Endothelial cell of umbilical vein (primary cell): Measurements from ENCODE around the gene PCARE. TPM values are rescaled to one million over a fixed set of nuclear protein-coding genes. Genes with fewer than 3 reads are reported as not detected.

Experiments
- BruUV-seq: library from RNA; stranded (reverse); fragments of 400-500 nt; replicated peaks from 2 replicates; lab custom pipeline; 2021; lab: Mats Ljungman, UMichigan
- CTCF ChIA-PET: fragments of 300-600, 350-600 bp; sonication (Branson Sonifier 250); formaldehyde crosslinking; loops from one replicate; lab custom pipeline; 2021; ENCODE audit warnings: antibody characterized with exemption, inconsistent platforms; lab: Charles Lee
- POLR2A ChIA-PET: fragments of 300-600, 350-600 bp; sonication (Branson Sonifier 250); formaldehyde crosslinking; loops from one replicate; lab custom pipeline; 2021; ENCODE audit warnings: antibody characterized with exemption, inconsistent platforms; lab: Charles Lee
- DNase-seq: peaks from one replicate; pipeline ENCODE4 v3.0.0-alpha.2; 2011; ENCODE audit warnings: low read depth, low spot score
- FAIRE-seq: peaks from 2 replicates; lab custom pipeline; 2011; peaks lifted over from hg19 to GRCh38; lab: Jason Lieb, UNC
- H2AFZ ChIP-seq: 2 replicates; pipeline ENCODE4 v1.6.0; 2012; ENCODE audit warnings: low read depth, low read length, control low read depth, inconsistent platforms
- H3K27ac ChIP-seq: 2 replicates; pipeline ENCODE4 v1.5.1; 2011; ENCODE audit warnings: low read depth, mild to moderate bottlenecking, control low read depth, low read length, moderate library complexity; ENCODE audit not compliant: insufficient read depth
- H3K27me3 ChIP-seq, 2 experiments: 2 replicates each; pipeline versions ENCODE4 v1.6.0 to v1.6.1; 2011; ENCODE audit warnings: low read length in 2 of 2, mixed read lengths in 1 of 2; ENCODE audit not compliant: control insufficient read depth in 2 of 2, insufficient read depth in 2 of 2
- H3K36me3 ChIP-seq, 2 experiments: 2 replicates in 1 of 2; 3 replicates in 1 of 2; pipeline ENCODE4 v1.5.1; 2011; ENCODE audit warnings: low read length in 2 of 2, mild to moderate bottlenecking in 1 of 2, moderate library complexity in 1 of 2; ENCODE audit not compliant: control insufficient read depth in 2 of 2, insufficient read depth in 2 of 2; ENCODE audit errors: extremely low read depth in 1 of 2
- H3K4me1 ChIP-seq: 3 replicates; pipeline ENCODE4 v1.5.1; 2011; ENCODE audit warnings: mild to moderate bottlenecking, low read length; ENCODE audit not compliant: control insufficient read depth, insufficient read depth; ENCODE audit errors: extremely low read depth
- H3K4me2 ChIP-seq: 2 replicates; pipeline ENCODE4 v1.6.1; 2011; ENCODE audit warnings: low read length, control low read depth, mixed read lengths; ENCODE audit not compliant: insufficient read depth
- H3K4me3 ChIP-seq, 3 experiments: fragments of 200-600 bp in 1 of 3; sonication (generic), shearing (Covaris generic) in 1 of 3; replicated peaks in 1 of 3; 2 replicates each; pipeline ENCODE4 v1.5.1; 2011 to 2016; ENCODE audit warnings: control low read depth in 3 of 3, low read length in 3 of 3, mild to moderate bottlenecking in 2 of 3, inconsistent platforms in 1 of 3, low read depth in 1 of 3, moderate library complexity in 1 of 3; ENCODE audit not compliant: insufficient read depth in 1 of 3
- H3K79me2 ChIP-seq: 2 replicates; pipeline ENCODE4 v1.6.0; 2012; ENCODE audit warnings: low read length, inconsistent platforms; ENCODE audit not compliant: control insufficient read depth, insufficient read depth
- H3K9ac ChIP-seq: replicated peaks from 2 replicates; pipeline ENCODE3; 2011; ENCODE audit warnings: low read length, control low read depth; ENCODE audit not compliant: insufficient read depth; ENCODE audit errors: extremely low read depth
- H3K9me1 ChIP-seq: replicated peaks from 3 replicates; pipeline ENCODE4 v1.6.0; 2011; ENCODE audit warnings: mild to moderate bottlenecking, low read length; ENCODE audit not compliant: control insufficient read depth, insufficient read depth; ENCODE audit errors: extremely low read depth
- H3K9me3 ChIP-seq: replicated peaks from 2 replicates; pipeline ENCODE4 v1.5.1; 2012; ENCODE audit warnings: low read length, inconsistent platforms; ENCODE audit not compliant: control insufficient read depth, insufficient read depth
- H4K20me1 ChIP-seq: replicated peaks from 2 replicates; pipeline ENCODE3; 2011; ENCODE audit warnings: mild to moderate bottlenecking, low read length; ENCODE audit not compliant: control insufficient read depth, insufficient read depth; ENCODE audit errors: extremely low read depth
- EZH2 ChIP-seq: IDR thresholded peaks from 2 replicates; pipeline ENCODE4 v1.6.1; 2012; ENCODE audit warnings: borderline replicate concordance, low read depth, mild to moderate bottlenecking, moderate library complexity, low read length, inconsistent platforms; ENCODE audit not compliant: severe bottlenecking
- FOS ChIP-seq: IDR thresholded peaks from 2 replicates; pipeline ENCODE4 v1.6.1; 2011; ENCODE audit warnings: mild to moderate bottlenecking, low read length, moderate library complexity, borderline replicate concordance; ENCODE audit not compliant: insufficient read depth
- GATA2 ChIP-seq: IDR thresholded peaks from 2 replicates; pipeline ENCODE4 v1.7.0; 2011; ENCODE audit warnings: low read depth, mild to moderate bottlenecking, moderate library complexity, mixed read lengths, low read length; ENCODE audit not compliant: insufficient read length, insufficient read depth
- JUN ChIP-seq: IDR thresholded peaks from 2 replicates; pipeline ENCODE4 v1.6.1; 2011; ENCODE audit warnings: borderline replicate concordance, low read depth; ENCODE audit not compliant: insufficient read length, insufficient read depth
- MYC ChIP-seq: IDR thresholded peaks from one replicate; pipeline ENCODE4 v1.6.1; 2011; ENCODE audit warnings: mild to moderate bottlenecking, low read depth, low read length
- POLR2A ChIP-seq: IDR thresholded peaks from 2 replicates; pipeline ENCODE4 v1.6.1; 2012; ENCODE audit warnings: low read depth, mild to moderate bottlenecking, control low read depth, low read length
- POLR2AphosphoS5 ChIP-seq: IDR thresholded peaks from 2 replicates; pipeline ENCODE4 v1.6.1; 2012; ENCODE audit warnings: low read depth, mild to moderate bottlenecking, control low read depth, low read length, moderate library complexity; ENCODE audit not compliant: insufficient read depth
- dilution Hi-C: fragments of 300-500 bp; cut with MboI; formaldehyde crosslinking; loops from one replicate; pipeline ENCODE4 v1.15.0; 2019; ENCODE audit warnings: low sequenced_read_pairs; ENCODE audit not compliant: extremely low pct_ligation_motif_present
- intact Hi-C: fragments of 100-400 bp; cut with micrococcal nuclease; formaldehyde crosslinking; loops from one replicate; pipeline ENCODE4 v1.10.0; 2022
- polyA plus RNA-seq, 4 experiments: library from polyadenylated mRNA; depleted of rRNA in 3 of 4; stranded (reverse) in 3 of 4; unstranded in 1 of 4; fragments of >200 nt; gene quantifications; 2 replicates each; pipeline versions ENCODE4 v1.2.1 to v1.2.3, GENCODE V29; 2011 to 2012; ENCODE audit warnings: missing spikeins in 1 of 4
- total RNA-seq: library from RNA; stranded (reverse); gene quantifications from 2 replicates; pipeline ENCODE4 v1.2.3, GENCODE V29; 2021
- TF ChIP-seq, protein P1 (sequence below): IDR thresholded peaks from 2 replicates; pipeline ENCODE4 v1.6.1; 2011; ENCODE audit not compliant: insufficient read depth, insufficient read length
- TF ChIP-seq, protein P2 (sequence below), 2 donors: IDR thresholded peaks; 1 replicate in 1 of 2; 2 replicates in 1 of 2; pipeline ENCODE4 v1.5.1; 2011; ENCODE audit warnings: low read length in 2 of 2, mild to moderate bottlenecking in 2 of 2, moderate library complexity in 2 of 2, control low read depth in 1 of 2, inconsistent platforms in 1 of 2, low read depth in 1 of 2; ENCODE audit not compliant: insufficient read depth in 1 of 2; ENCODE audit errors: extremely low read depth in 1 of 2

The PCARE gene
- total and polyA plus RNA-seq, 2 donors (not counting 3 experiments of a cell fraction or from before 2014, with no cell fraction given) = not detected

DNA sequence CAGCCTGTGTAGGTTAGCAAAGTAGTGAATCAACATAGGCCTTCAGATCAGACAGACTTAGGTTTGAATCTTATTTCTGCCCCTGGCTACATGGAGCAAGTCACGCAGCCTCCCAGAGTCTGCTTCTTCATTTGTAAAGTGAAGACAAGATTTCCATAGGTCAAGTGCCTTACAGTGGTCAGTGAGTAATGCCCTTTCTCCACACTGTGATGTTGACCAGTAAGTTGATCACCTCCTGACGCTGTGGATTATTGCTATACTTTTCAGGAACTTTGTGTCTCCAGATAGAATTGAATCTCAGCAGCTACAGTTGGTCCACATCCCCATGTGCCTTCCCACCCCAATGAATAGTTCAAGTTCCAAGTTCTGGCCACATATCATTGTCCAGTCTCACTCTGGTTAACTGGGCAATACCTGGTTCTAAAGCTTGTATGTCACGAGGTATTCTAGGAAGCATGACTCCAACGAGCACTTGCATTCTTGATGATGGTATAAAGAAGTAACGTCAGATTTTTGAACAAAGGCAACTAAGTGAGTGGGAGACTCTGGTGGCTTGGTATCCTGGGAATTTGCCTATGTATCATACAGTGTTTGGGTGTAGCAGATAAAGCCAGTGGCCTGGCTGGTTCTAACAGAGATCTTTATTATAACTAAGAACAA is 38.8 kb upstream of the PCARE start:
- H3K9me1 ChIP-seq = no peaks in the 10 kb centered on the region
- no peaks in the 10 kb centered on the region for H3K9me3 ChIP-seq
- POLR2A ChIA-PET = no interaction called here
- intact Hi-C loops = no loop called here
- H3K4me1 ChIP-seq = peaks cover 21% of the 10 kb centered on the region
- CTCF ChIA-PET = interaction anchor here (1.2 kb wide), 1 partner anchor 16 kb away, joined by 4 read pairs; no protein-coding TSS in a partner anchor
- peaks cover 15% of the 10 kb centered on the region for H3K79me2 ChIP-seq
- no peak overlapping the region for H3K4me3 ChIP-seq
- FAIRE-seq (no peak), DNase-seq (no peak)
- H3K36me3 ChIP-seq = no peaks in the 10 kb centered on the region
- no TSS peak for BruUV-seq
- no peaks in the 10 kb centered on the region for H3K27me3 ChIP-seq
- no peak overlapping the region for H3K4me2 ChIP-seq
- H3K9ac ChIP-seq = no peak overlapping the region
- H3K27ac ChIP-seq = no peak overlapping the region
- TF ChIP-seq POLR2A (no peak), GATA2 (no peak), EZH2 (no peak), POLR2AphosphoS5 (no peak), JUN (no peak), MYC (no peak), FOS (no peak)
- TF ChIP-seq, protein P1, sequence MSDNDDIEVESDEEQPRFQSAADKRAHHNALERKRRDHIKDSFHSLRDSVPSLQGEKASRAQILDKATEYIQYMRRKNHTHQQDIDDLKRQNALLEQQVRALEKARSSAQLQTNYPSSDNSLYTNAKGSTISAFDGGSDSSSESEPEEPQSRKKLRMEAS = no peak
- TF ChIP-seq, protein P2, sequence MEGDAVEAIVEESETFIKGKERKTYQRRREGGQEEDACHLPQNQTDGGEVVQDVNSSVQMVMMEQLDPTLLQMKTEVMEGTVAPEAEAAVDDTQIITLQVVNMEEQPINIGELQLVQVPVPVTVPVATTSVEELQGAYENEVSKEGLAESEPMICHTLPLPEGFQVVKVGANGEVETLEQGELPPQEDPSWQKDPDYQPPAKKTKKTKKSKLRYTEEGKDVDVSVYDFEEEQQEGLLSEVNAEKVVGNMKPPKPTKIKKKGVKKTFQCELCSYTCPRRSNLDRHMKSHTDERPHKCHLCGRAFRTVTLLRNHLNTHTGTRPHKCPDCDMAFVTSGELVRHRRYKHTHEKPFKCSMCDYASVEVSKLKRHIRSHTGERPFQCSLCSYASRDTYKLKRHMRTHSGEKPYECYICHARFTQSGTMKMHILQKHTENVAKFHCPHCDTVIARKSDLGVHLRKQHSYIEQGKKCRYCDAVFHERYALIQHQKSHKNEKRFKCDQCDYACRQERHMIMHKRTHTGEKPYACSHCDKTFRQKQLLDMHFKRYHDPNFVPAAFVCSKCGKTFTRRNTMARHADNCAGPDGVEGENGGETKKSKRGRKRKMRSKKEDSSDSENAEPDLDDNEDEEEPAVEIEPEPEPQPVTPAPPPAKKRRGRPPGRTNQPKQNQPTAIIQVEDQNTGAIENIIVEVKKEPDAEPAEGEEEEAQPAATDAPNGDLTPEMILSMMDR (IDR thresholded peaks at IDR 0.05; ENCODE audit: extremely low read depth in 1 of 2, insufficient read depth in 1 of 2, low read depth in 1 of 2, low read length in 2 of 2) = no peak
- H4K20me1 ChIP-seq = no peaks in the 10 kb centered on the region
- dilution Hi-C loops = no loop called here
- no peak overlapping the region for H2AFZ ChIP-seq
